Endothelial cell of umbilical vein (primary cell): ENCODE data around the gene CDH2.

Source experiments
- FOS ChIP-seq: IDR thresholded peaks from 2 replicates; pipeline ENCODE4 v1.6.1; 2011; ENCODE audit warnings: mild to moderate bottlenecking, low read length, moderate library complexity, borderline replicate concordance; ENCODE audit not compliant: insufficient read depth
- GATA2 ChIP-seq: IDR thresholded peaks from 2 replicates; pipeline ENCODE4 v1.7.0; 2011; ENCODE audit warnings: low read depth, mild to moderate bottlenecking, moderate library complexity, mixed read lengths, low read length; ENCODE audit not compliant: insufficient read length, insufficient read depth
- POLR2A ChIP-seq: IDR thresholded peaks from 2 replicates; pipeline ENCODE4 v1.6.1; 2012; ENCODE audit warnings: low read depth, mild to moderate bottlenecking, control low read depth, low read length
- TF ChIP-seq, protein P1 (sequence below), 2 donors: IDR thresholded peaks; 1 replicate in 1 of 2; 2 replicates in 1 of 2; pipeline ENCODE4 v1.5.1; 2011; ENCODE audit warnings: low read length in 2 of 2, mild to moderate bottlenecking in 2 of 2, moderate library complexity in 2 of 2, control low read depth in 1 of 2, inconsistent platforms in 1 of 2, low read depth in 1 of 2; ENCODE audit not compliant: insufficient read depth in 1 of 2; ENCODE audit errors: extremely low read depth in 1 of 2
- TF ChIP-seq, protein P2 (sequence below): IDR thresholded peaks from 2 replicates; pipeline ENCODE4 v1.6.1; 2011; ENCODE audit not compliant: insufficient read depth, insufficient read length

DNA sequence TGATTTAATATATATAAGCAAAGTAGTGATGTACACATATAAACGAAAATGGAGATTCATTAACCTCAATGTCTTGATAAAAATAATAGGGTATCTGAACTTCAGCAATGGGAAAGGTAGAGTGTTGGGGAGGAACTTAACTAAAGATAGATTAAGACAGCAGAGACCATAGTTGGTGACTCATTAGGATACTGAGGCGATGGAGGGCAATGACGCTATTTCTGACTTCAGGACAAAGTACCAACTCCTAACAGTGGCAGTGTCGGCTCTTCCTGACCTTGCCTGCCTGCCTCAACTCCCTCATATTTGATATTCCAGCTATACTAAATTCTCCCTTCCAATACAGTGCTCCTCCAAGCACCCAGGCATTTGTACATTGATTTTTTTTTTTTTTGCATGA is 98.6 kb downstream of the CDH2 start:
- TF ChIP-seq, protein P1, sequence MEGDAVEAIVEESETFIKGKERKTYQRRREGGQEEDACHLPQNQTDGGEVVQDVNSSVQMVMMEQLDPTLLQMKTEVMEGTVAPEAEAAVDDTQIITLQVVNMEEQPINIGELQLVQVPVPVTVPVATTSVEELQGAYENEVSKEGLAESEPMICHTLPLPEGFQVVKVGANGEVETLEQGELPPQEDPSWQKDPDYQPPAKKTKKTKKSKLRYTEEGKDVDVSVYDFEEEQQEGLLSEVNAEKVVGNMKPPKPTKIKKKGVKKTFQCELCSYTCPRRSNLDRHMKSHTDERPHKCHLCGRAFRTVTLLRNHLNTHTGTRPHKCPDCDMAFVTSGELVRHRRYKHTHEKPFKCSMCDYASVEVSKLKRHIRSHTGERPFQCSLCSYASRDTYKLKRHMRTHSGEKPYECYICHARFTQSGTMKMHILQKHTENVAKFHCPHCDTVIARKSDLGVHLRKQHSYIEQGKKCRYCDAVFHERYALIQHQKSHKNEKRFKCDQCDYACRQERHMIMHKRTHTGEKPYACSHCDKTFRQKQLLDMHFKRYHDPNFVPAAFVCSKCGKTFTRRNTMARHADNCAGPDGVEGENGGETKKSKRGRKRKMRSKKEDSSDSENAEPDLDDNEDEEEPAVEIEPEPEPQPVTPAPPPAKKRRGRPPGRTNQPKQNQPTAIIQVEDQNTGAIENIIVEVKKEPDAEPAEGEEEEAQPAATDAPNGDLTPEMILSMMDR (IDR thresholded peaks at IDR 0.05; ENCODE audit: extremely low read depth in 1 of 2, insufficient read depth in 1 of 2, low read depth in 1 of 2, low read length in 2 of 2): no peak
- TF ChIP-seq POLR2A (no peak), GATA2 (no peak), FOS (no peak)
- TF ChIP-seq, protein P2, sequence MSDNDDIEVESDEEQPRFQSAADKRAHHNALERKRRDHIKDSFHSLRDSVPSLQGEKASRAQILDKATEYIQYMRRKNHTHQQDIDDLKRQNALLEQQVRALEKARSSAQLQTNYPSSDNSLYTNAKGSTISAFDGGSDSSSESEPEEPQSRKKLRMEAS: no peak
